HG02852 (cell line): ENCODE measurements around the gene ERGIC3.

Experiments
- ATAC-seq: cut with Tn5 transposase; IDR thresholded peaks from one replicate; pipeline ENCODE4 v1.9.1; 2021; ENCODE audit warnings: mild to moderate bottlenecking, moderate library complexity; ENCODE audit not compliant: unreplicated experiment

ERGIC3 gene

DNA sequence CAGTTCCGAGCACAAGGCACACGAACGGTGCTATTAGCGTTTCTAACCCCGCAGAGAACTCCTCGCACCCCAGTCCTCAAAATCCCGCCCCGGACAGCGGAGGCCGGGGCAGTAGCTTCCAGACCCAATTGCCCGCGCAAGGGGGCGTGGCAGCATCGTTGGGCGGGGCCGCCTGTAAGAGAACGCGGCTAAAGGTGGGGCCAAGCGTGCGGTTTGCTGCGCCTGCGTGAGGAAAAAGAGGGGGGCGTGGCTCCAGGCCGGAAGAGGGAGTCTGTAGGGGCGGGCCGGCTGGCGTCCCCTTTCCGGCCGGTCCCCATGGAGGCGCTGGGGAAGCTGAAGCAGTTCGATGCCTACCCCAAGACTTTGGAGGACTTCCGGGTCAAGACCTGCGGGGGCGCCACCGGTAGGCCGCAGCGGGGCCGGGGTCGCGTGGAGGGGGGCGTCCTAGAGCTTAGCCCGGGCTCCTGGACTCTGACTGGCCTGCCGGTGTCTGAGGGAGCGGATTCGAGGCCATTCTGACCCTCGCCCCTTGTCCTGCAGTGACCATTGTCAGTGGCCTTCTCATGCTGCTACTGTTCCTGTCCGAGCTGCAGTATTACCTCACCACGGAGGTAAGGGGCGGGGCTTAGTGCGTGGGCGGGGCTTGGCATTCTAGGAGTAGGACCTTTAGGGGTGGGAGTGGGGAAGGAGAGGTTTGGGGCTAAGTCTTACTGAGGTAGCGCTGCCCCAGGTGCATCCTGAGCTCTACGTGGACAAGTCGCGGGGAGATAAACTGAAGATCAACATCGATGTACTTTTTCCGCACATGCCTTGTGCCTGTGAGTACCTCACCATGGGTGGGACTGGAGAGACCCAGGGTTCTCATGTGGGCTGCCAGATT lies at the start of gene ERGIC3:
ERGIC3 (plus strand) TSS at position 296 of the 880 bp plus-strand sequence; CDS start at position 316, 20 bp downstream.
- ATAC-seq = peak; percentile 93

DNA sequence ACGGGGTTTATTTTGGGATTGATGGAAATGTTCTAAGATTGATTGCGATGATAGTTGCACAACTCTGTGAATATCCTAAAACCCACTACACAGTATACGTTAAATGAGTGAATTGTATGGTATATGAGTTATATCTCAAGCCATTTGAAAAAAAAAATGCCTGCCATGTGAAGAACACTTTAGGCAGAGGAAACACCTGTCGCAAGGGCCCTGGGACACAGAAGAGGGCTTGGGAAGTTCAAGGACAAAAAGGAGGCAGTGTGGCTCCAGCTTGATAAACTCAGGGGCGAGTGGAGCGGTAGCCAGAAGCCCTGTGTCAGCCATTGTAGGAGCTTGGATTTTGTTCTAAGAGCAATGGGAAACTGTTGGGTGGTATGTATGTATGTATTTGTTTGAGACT lies 49.5 kb upstream of the ERGIC3 start:
- no peak for ATAC-seq

DNA sequence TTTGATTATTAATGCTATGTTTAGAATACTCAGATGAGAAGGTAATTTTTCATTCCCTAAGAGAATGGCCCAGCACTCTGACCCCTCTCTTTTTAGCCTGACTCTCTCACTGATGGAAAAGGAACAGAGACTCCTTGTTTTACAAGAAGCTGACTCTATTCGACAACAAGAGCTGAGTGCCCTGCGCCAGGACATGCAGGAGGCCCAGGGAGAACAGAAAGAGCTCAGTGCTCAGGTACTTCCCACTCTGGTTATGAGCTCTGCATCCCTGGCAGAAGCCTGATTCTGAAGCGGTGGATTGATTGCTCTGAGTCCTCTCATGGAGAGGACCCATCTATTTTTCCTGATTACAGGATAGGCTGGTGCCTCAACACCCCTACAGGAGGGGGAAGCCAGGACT lies 45.4 kb upstream of the ERGIC3 start:
- no peak for ATAC-seq

DNA sequence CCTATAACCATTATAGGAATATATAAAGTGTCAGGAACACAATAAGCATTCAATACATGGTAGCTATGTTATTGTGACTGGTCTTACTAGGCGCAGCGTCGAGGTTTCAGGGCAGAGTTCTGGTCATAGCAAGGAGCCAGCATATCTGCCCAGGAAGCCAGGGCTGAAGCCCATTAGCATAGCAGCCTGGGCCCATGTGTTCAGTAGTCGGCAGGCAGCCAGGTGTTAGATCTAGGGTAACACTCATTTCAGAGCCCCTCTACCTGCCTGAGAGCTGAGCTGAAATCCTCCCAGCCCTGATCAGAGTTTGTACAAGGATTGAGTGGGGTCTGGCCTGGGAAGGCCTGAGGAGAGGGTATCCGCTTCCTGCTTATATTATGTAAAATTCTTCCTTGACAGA lies 44.6 kb upstream of the ERGIC3 start:
- no peak for ATAC-seq

DNA sequence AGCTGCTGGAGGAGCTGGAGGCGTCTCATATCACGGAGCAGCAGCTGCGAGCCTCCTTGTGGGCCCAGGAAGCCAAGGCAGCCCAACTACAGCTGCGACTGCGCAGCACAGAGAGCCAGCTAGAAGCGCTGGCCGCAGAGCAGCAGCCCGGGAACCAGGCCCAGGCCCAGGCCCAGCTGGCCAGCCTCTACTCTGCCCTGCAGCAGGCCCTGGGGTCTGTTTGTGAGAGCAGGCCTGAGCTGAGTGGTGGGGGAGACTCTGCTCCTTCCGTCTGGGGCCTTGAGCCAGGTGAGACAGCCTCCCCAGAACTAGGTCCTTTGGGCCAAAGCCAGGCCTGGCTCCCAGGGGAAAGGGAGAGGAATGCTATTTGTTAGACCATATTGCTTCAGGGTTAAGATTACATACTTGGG lies 44.1 kb upstream of the ERGIC3 start:
- ATAC-seq = no peak

DNA sequence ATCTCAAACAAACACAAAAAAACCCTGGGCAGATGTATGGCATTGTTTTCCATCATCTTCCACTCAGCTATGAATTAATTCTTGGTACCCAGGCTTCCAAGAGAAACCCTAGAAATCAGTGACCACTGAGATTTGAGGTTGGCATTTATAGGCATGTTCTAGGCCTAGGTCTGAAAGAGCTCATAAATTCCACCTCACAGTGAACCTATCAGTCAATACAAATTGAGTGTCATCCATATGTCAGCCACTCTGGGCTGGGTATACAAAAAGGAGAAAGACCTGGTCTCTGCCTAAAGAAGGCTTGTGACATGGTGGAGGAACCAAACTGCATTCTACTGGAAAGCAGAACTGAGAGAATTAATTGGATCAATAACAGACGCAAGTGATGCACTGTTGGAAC lies 42.6 kb upstream of the ERGIC3 start:
- ATAC-seq = no peak

DNA sequence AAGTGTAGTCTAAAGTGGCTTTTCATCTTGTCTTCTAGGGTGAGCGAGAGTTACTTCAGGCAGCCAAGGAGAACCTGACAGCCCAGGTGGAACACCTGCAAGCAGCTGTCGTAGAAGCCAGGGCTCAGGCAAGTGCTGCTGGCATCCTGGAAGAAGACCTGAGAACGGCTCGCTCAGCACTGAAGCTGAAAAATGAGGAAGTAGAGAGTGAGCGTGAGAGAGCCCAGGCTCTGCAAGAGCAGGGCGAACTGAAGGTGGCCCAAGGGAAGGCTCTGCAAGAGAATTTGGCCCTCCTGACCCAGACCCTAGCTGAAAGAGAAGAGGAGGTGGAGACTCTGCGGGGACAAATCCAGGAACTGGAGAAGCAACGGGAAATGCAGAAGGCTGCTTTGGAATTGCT lies 39.5 kb upstream of the ERGIC3 start:
- ATAC-seq = peak; percentile 71

DNA sequence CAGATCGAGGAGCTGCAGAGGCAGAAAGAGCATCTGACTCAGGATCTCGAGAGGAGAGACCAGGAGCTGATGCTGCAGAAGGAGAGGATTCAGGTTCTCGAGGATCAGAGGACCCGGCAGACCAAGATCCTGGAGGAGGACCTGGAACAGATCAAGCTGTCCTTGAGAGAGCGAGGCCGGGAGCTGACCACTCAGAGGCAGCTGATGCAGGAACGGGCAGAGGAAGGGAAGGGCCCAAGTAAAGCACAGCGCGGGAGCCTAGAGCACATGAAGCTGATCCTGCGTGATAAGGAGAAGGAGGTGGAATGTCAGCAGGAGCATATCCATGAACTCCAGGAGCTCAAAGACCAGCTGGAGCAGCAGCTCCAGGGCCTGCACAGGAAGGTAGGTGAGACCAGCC lies 38.6 kb upstream of the ERGIC3 start:
- no peak for ATAC-seq

DNA sequence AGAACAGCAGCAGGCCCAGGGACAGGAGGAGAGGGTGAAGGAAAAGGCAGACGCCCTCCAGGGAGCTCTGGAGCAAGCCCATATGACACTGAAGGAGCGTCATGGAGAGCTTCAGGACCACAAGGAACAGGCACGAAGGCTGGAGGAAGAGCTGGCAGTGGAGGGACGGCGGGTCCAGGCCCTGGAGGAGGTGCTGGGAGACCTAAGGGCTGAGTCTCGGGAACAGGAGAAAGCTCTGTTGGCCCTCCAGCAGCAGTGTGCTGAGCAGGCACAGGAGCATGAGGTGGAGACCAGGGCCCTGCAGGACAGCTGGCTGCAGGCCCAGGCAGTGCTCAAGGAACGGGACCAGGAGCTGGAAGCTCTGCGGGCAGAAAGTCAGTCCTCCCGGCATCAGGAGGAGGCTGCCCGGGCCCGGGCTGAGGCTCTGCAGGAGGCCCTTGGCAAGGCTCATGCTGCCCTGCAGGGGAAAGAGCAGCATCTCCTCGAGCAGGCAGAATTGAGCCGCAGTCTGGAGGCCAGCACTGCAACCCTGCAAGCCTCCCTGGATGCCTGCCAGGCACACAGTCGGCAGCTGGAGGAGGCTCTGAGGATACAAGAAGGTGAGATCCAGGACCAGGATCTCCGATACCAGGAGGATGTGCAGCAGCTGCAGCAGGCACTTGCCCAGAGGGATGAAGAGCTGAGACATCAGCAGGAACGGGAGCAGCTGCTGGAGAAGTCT lies 37.9 kb upstream of the ERGIC3 start:
- ATAC-seq = no peak

DNA sequence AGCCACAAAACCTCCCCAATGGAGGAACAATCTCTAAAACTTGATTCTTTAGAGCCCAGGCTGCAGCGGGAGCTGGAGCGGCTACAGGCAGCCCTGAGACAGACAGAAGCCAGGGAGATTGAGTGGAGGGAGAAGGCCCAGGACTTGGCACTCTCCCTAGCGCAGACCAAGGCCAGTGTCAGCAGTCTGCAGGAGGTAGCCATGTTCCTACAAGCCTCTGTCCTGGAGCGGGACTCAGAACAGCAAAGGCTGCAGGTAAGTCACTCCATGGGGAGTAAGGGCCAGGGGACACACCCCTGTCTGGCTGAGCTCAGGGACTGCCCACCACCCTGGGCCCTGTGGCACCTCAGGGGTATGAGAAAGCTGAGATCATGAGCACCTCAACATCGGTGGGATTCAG lies 37.1 kb upstream of the ERGIC3 start:
- no peak for ATAC-seq

DNA sequence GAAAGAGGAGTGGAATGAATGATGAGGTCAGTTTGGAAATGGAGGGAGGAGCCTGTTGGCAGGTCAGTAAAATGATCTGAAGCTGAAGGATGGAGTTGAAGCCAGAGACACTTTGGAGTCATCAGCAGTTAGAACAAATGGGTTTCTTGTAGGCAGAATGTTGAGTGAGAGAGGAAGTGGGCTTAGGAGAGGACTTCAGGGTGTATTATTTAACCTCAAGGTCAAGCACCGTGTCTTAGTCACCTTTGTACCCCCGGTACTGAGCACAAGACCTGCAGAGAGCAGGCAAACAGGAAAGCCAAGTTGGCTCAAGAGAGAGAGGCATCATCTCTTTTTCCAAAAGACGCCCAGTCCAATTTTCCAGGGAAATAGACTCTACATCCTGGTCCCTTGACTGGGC lies 35.7 kb upstream of the ERGIC3 start:
- ATAC-seq = no peak

DNA sequence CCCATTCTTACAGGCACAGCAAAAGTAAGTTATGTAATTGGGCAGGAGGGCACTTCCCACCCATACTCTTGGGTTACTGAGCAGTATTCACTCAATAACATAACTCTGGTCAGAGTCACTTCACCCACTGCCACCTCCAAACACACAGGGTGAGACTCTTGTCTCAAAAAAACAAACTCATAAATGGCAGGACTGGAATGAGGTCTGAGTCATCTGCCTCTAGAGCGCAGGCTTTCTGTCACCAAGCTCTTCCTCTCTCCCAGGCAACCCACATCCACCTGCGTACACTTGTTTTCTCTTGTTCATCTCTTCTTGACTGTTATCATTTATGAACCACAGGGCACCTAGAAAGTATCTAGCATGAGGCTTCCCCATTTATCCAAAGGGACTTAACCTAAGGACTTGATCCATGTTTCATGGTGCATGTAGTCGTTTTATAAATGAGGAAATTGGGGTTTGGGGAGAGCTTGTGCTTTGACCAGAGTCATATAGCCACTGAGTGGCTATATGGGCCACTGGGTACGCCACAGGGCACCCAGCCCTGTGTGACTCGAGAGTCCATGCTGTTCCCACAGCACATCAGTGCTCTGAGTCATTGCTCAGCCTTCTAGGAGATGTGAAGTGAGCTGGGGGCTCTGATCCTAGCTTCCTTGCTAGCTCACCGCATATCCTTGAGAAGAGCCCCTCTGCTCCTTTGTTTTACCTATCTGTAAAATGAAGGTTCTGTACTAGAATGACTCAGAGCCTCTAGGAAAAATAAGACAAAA lies 34.8 kb upstream of the ERGIC3 start:
- no peak for ATAC-seq

DNA sequence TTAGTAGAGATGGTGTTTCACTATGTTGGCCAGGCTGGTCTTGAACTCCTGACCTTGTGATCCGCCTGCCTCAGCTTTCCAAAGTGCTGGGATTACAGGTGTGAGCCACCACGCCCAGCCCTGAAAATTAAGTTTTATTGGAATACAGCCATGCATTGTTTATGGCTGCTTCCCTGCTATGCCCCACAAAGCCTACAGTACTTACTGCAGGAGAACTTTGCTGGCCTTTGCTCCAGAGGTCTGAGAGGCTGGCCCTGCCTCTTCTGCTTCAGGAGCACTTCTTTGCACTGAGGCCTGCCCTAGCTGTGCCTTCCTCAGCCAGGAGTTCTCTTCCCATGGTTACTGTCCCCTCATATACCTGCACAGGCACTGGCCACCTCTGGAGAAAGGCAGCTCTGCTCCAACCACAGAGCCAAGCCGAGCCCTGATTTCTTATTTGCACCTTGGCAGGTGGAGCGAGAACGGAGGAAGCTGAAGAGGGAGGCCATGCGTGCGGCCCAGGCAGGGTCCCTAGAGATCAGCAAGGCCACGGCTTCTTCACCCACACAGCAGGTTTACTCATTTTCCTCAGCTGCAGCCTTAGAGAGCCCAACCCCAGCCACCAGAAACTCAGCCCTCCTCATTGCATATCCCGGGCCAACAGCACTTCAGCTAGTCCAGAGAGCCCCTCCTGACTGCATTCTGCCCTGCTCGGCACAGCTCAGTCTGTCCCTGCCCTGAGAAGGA lies 33.2 kb upstream of the ERGIC3 start:
- no peak for ATAC-seq

DNA sequence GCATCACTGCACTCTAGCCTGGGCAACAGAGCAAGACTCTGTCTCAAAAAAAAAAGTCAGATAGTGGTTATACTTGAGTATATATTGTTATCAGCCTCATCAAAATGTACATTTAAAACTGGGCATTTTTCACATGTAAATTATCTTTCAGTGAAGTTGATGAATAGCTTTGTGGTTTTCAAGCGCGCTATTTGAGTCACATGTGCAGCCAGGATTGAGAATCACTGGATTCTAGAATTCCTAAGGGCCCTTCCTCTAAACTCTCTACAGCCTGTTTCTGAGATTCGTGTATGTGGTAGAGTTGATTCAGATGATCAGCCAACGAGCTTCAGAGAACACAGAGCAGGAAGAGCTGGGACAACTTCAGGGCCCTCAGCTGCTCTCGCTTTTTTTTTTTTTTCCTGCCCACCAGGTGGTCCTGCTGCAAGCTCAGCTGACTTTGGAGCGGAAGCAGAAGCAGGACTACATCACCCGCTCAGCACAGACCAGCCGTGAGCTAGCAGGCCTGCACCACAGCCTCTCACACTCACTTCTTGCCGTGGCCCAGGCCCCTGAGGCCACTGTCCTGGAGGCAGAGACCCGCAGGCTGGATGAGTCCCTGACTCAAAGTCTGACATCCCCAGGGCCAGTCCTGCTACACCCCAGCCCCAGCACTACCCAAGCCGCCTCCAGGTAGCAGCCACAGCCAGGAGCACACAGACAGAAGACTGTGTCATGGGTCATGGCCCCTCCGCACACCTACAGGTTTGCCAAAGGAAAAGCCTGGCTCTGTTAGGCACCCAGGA lies 30.7 kb upstream of the ERGIC3 start:
- no peak for ATAC-seq

DNA sequence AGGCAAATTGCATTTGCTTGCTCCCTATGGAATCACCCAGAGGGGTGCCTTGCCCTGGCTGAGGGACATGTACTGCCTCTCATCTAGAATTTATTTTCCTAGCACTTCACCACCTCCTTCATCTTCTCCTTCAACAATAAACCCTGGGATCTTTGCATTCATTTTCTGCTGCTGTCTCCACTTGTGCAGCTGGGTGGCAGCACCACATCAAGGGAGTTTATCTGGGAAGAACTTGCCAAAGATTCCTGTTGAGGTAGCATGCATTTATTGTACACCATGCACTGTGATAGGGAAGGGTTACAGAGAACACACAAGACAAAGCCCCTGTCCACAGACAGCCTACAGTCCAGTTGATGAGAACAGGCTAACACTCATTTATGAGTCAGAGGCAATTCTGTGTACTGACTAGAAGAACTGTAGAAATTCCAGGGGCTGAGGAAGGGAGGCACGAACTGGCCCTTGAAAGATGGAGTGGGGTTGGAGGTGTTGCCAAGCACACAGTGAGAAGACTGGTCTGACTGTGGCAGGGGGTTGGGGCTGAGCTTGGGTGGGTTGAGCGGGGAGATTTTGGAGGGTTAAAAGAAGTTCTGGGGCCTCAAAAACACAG lies 30.0 kb upstream of the ERGIC3 start:
- no peak for ATAC-seq

DNA sequence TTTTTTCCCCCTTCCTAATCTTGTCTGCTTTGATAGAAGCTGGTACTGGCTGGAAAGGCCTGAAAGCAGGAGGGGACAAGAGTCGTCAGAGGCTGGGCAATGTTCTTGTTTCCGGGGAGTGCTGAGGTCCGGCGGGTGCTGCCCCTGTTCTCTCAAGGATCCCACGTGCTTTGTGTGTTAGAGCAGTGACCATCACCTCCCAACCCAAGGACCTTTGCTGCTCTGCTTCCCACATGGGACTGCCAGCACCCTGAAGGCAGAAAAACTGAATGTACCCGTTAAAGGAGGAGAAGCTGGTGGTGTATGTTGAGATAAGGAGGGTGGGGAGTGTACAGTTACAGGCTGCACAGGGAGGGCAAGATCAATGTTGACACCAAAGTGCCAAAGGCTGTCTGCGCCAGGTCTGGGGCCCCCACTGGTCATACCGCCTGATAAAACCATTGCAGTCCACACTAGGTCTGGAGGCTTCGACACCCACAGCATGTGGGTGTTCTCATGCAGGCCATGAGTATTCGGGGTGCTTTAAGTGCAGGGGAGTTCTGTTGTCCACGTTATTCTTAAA lies 27.4 kb upstream of the ERGIC3 start:
- ATAC-seq = no peak

DNA sequence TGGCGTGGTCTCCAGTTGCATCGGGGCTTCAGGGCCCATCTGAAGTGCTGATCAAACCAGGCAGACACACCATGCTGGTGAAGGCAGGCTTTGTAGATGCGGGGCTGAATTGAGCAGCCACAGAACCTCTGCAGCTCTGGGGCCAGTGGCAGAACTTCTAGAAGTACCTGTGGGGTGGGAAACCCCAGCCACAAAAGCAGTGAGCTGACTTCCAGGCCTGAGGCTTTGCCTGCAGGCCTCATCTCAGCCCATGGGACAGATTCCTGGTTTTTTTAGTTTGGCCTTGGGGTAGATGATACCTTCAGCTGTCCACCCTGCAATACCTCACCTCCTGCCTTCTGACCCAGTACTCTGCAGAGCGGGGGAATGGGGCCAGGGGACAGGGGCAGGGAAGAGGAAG lies 26.5 kb upstream of the ERGIC3 start:
- ATAC-seq = no peak

DNA sequence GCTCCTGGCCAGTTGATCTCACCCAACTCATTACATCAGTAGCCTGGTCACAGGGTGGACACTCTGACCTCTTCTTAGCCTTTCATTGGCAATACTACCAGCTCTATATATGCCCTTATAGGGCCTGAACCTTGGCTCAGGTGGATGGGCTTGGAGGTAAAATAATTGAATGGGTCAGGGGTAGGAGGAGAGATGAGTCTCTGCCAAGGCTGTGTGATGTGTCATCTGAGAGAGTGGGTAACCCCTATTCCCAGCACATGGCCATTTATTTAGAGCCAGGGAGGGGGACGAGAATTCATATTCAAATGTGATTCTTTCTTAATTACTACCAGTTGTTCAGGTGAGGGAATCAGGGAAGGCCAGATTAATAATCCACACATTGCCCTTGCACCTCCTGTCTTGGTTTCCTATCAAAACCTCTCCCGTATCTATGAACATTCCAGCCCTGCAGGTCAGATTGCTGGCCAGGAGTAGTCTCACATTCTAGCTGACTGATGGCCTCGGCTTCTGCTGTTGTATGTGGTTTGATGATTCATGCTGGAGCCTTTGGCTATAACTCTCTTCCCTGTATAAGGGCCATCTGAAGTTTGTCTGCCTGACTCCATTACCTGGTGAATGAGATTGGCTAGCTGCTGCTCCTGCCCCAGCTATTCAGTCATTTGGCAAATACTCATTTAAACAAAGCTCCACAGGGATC lies 25.8 kb upstream of the ERGIC3 start:
- no peak for ATAC-seq

DNA sequence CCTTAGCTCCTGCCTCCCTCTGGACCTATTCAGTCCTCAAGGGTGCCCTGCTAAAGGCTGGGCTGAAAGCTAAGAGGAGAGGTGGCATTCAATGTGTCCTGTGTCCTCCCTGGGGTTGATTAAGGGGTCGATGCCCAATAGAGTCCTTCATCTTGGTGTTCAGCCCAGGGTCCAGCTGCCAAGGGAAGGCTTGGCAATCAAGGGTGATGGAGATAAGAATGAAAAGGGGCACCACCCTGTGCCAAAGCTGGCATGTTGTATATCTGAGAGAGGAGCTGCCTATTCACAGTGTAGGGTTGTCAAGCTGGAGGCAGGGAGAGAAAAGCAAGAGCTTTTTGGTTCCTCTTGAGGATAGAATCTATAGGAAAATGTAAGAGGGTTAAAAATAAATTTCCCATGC lies 24.8 kb upstream of the ERGIC3 start:
- ATAC-seq = no peak
